HG03060 (cell line): Measurements from ENCODE around the gene CWF19L1.
A peak's percentile ranks its signal among the peaks of the same experiment; 100 is the strongest.
"Not testable (repeated sequence)": the region's sequence is repeated elsewhere in the genome, so short reads cannot be mapped to it uniquely, and the experiment has no call there.

Experiments
- ATAC-seq: cut with Tn5 transposase; IDR thresholded peaks from one replicate; pipeline ENCODE4 v1.9.1; 2021; ENCODE audit warnings: low read depth, moderate number of reproducible peaks; ENCODE audit not compliant: unreplicated experiment

Gene CWF19L1

GRCh38 chr10:100267239-100268104, at the start of gene CWF19L1:
Gene CWF19L1, minus strand, starts transcription at chr10:100267638. Its CDS starts 45 bp downstream, at chr10:100267593.
- no peak for ATAC-seq

- ATAC-seq = no peak
These were observed 48.2 kb upstream of the CWF19L1 start for GRCh38 chr10:100315615-100316014.

GRCh38 chr10:100311298-100311697, 43.9 kb upstream of the CWF19L1 start:
- no peak for ATAC-seq

- ATAC-seq = no peak
These were observed 40.2 kb upstream of the CWF19L1 start for GRCh38 chr10:100307684-100308083.

- no peak for ATAC-seq
These were observed 39.4 kb upstream of the CWF19L1 start for GRCh38 chr10:100306861-100307260.

- no peak for ATAC-seq
These were observed 37.0 kb upstream of the CWF19L1 start for GRCh38 chr10:100304414-100304813.

- ATAC-seq = no peak
These were observed 36.4 kb upstream of the CWF19L1 start for GRCh38 chr10:100303724-100304319.

- not testable (repeated sequence) for ATAC-seq
These were observed 33.7 kb upstream of the CWF19L1 start for GRCh38 chr10:100301123-100301522.

- no peak for ATAC-seq
These were observed 29.8 kb upstream of the CWF19L1 start for GRCh38 chr10:100297242-100297641.

- ATAC-seq = no peak
These were observed 25.6 kb upstream of the CWF19L1 start for GRCh38 chr10:100293066-100293465.

- not testable (repeated sequence) for ATAC-seq
These were observed 24.9 kb upstream of the CWF19L1 start for GRCh38 chr10:100292300-100292699.

- no peak for ATAC-seq
These were observed 23.9 kb upstream of the CWF19L1 start for GRCh38 chr10:100291356-100291755.

GRCh38 chr10:100289641-100290040, 22.2 kb upstream of the CWF19L1 start:
- ATAC-seq = no peak

- ATAC-seq = no peak
These were observed 20.8 kb upstream of the CWF19L1 start for GRCh38 chr10:100288196-100288595.

GRCh38 chr10:100287756-100288155, 20.3 kb upstream of the CWF19L1 start:
- no peak for ATAC-seq

GRCh38 chr10:100286051-100287033, 18.9 kb upstream of the CWF19L1 start, which contains the start of gene BLOC1S2:
Gene BLOC1S2, minus strand, starts transcription at chr10:100286680. Its CDS starts 21 bp downstream, at chr10:100286659.
- ATAC-seq = peak; percentile 47

- ATAC-seq = not testable (repeated sequence)
These were observed 17.9 kb upstream of the CWF19L1 start for GRCh38 chr10:100285326-100285725.

- no peak for ATAC-seq
These were observed 15.5 kb upstream of the CWF19L1 start for GRCh38 chr10:100282907-100283306.

- not testable (repeated sequence) for ATAC-seq
These were observed 9.5 kb upstream of the CWF19L1 start for GRCh38 chr10:100276971-100277370.

- no peak for ATAC-seq
These were observed 1.5 kb downstream of the CWF19L1 start for GRCh38 chr10:100265821-100266485.
